GM18508 (cell line): ENCODE data around the gene ESPL1.
A peak's percentile ranks its signal among the peaks of the same experiment; 100 is the strongest.

Source experiments
- ATAC-seq: cut with Tn5 transposase; IDR thresholded peaks from one replicate; pipeline ENCODE4 v1.9.1; 2021; ENCODE audit warnings: moderate number of reproducible peaks; ENCODE audit not compliant: insufficient read depth, unreplicated experiment

Gene ESPL1

DNA sequence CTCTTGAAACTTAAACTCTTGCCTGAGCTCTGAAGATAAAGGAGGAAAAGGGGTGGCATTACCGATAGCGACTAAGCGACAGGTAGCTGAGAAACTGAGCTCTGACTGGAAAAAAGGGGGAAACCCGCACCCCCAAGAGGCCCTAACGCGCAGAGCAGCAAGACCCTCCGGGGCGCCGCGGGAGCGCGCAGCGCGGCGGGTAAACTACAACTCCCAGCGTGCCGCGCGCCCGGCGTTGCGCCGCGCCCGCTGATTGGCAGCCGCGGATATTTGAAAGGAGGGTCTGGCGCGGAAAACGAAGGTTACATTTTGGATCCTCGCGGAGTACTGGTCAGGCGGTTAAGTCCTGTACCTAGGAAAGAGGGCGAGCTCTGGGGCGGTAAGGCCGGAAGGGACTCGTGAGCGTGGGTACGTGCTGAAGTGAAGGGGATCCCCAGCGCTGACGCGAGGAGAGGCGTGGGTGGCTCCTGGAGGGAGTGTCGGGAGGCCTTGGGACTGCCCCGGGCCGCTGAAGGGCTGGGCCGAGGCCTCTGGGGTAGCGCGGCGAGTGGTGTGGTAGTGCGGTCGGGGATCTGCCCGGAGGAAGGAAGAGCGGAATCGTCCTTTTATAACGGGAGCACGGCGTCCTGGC lies at the start of gene ESPL1:
TSS of gene ESPL1 (plus strand) at position 301 of the 631 bp plus-strand sequence. CDS start 468 bp downstream, outside the sequence.
- ATAC-seq = peak; percentile 58

DNA sequence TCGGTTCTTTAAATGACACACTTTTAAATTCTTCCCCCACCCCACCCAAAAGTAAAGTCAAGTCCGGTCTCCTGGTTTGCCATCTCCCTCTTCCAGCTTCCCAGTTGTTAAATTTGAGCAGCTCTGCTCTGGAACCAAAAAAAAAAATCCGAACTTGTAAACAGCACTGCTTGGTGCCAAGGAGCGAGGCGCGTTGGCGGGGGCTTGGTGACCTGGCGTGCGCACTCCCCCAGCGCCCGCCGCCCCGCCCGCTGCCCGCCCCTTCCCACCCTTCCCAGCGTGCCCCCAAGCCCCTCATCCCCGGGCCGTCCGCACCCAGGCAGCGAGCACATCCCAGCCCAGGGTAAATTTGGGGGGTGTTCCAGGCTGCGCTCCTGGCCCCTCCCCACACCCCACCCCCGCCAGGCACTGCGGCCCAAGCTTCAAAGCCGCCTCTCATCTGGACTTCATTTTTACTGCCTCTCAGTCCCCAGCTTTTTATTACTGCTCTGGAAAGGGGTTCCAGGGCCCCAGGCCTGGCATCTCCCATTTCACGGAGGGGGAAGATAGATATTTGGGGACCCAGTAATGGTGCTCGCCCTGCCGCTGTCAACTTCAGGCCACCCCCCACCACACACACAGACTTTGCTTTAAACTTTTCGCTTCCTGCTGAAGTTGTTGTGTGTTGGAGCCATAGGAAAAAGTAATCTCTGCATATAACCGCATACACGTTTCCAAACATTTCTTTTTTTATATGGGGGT lies 49.4 kb upstream of the ESPL1 start:
- ATAC-seq = no peak

DNA sequence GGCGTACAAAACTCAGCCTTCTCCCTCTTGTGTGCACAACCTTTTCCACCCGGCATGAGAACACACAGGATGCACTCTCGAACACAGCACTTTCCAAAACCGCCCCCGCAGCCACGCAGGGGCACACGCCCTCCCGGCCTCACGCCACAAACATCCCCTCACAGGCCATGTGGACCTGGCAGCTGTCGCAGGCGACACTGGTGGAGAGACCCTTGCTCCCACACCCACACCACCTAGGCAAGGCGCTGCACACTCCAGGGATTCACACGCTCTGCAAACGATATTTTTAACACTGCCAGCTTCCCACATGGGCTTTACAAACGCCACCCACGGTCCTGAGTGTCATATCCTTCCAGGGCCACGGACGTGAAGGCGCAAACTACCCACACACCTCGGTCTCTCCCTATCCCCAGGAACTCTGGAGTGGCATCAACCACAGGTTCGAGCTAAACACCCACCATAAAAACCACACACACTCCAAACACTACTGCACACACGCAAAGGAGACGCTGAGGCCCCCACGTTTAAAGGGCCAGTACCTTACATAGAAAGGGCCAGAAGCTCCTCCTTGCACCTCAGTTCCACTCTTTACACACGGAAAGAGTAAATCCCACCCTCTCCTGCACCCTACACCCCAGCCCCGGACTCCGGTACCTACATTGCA lies 48.7 kb upstream of the ESPL1 start:
- no peak for ATAC-seq

DNA sequence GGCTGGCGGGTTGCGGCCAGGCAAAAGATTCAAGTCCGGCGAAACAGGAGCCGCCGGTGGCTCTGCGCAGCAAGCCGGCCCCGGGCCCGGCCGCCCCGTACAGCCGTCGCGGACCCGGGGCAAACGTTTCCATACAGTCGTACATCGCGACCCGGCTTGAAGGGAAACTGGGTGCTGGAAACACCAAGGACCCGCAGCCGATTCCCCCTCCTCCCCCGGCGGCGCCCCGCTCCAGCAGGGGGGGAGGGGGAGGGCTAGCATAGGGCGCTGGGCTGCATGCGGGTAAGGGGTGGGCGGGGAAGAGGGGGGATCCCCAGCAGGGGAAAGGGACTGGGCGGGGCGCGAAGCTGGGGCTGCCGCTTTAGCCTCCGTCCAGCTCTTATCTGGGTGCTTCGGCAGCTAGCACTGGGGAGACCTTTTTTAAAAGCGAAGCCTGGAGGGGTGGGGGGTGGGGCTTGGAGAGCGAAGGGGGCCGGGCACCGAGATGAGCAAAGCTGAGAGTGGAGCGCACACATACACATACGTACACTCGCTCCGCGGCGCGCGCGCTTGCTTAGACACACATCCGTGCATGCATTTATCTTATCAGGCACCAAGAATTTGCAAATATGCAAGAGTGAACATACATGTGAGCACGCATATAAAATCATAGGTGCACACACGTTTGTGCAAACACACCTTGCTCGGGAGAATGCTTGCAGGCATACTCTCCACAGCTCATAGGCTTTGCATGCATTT lies 48.0 kb upstream of the ESPL1 start:
- ATAC-seq = no peak

DNA sequence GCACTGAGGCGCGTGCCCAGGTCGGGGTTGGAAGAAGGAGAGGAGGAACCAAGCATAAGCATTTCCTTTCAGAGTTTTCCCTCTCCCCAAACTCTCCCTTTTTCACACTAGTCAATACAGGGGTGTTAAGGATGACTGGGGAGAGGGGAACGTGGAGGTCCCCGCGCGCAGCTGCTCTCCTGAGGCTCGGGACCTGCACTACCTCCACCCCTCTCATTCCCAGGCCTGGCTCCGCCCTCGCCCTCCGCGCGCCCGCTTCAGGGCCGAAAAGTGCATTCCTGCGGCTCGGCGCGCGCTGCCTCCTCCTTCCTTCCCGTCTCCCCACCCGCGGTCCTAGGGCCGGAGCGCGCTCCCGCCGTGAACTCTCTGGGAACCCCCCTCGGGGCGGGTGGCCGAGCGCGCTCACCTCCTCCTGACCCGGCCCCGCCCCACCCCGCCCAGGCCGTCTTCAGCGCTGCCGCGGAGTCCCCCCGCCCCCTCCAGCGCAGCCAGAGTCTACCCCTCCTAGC lies 47.4 kb upstream of the ESPL1 start:
- no peak for ATAC-seq

DNA sequence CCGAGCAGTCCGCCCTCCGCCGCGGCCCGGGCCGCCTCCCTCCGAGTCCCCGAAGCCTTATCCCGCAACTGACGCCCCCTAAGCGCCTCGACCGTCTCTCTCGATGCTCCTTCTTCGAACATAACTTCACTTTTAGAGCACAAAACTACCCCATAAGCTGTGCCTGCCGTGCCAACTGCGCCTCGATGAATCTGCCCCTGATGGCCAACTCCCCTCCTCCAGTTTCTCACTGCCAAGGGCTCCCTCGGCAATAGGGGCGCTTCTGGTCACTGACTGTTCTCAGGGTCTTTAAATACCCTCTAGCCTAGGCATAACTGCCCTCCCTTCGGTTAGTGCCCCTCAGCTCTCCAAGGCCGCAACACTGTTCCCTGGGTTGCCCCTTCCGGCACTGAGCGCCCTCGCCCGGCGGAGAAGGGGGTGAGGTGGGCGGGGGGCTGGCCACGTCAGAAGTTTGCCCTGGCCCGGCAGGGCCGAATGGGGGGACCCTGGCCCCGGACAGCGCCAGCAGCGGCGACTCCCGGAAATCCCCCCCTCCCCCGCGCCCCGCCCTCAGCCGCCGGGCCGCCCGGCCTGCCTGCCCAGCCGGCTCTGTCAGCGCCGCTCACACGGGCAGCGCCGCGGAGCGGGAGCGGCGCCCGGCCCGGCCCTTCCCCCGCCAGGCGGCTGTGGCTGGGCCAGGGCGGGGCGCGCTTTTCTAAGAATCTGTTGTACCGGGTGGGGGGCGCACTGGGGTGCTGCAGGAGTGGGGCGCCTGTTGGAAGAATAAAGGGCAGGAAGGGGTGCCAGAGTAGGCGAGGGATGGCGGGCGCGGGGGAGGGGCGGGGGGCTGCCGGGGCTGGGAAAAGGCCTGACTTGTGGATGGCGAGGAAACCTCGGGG lies 46.7 kb upstream of the ESPL1 start:
- no peak for ATAC-seq

DNA sequence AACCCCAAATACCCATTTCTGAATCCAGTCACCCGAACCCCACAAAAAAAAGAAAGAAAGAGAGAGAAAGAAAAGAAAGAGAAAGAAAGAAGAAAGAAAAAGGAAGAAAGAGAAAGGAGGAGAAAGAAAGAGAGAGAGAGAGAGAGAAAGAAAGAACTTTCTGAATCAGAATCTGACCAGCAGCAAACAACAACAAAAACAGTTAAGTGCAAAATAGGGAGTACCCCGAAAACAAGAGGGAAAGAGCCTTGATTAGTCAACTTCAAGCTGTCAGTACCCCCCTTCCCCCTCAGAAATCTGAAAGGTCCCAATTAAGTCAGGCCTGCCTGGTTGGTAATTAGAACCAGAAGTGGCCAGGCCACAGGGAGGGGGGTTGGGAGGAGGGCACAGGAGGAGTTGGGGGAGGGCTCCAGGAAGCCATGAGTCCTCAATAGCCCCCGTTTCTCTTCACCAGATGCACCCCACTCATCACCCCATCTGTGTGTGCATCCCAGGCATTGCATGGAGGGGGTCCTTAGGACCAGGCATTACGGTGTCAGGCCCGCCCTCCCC lies 45.9 kb upstream of the ESPL1 start:
- no peak for ATAC-seq

DNA sequence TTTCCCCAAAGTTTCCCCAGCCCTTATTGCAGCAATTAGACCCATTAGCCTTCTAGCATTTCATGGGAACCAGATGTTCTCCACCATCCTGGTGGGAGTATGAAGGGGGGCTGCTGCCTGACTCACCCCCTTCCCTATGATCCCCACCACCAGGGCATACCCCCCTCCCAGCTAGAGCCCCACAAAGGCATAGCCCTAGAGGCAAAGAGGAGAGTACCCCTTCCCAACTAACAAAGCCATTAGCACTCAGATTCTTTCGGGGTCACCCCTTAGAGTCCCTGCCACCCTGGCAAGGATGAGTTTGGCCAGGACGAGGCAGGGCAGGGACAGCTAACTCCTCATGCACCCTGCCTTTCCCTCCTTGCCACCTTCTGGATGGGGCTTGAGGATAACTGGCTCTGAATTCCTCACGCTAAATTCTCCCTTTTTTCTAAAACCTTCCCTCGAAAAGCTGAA lies 45.3 kb upstream of the ESPL1 start:
- ATAC-seq = no peak

DNA sequence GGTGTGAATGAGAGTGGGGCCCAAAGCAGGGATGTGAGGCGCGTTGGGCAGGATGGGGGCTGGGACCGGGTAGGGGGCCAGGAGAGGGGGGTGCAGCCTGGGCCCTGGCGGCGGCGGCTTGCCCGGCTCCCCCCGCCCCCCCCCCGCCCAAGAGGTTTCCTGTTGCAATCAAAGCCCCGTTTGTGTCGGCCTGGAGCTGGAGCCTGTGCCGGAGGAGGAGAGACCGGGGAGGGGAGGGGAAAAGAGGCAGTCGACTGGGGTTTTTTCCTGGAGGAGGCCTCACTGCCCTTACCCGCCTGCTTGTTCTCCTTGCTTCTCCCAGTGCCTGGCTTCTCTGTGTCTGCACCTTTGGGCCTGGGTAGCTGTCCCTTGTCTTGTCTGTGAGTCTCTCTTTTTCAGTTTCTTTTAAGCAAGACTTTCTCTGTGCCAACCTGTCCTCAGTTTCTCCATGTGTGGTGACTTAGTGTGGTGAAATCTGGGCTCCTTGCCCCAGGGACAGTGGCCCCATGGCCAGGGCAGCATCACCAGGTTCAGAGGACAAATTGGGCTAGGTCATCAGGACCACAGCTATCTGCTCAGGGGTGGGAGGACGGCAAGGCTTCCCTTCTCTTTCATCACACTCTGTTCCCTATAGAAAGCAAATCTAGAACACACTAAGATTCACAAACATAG lies 44.6 kb upstream of the ESPL1 start:
- ATAC-seq = no peak

DNA sequence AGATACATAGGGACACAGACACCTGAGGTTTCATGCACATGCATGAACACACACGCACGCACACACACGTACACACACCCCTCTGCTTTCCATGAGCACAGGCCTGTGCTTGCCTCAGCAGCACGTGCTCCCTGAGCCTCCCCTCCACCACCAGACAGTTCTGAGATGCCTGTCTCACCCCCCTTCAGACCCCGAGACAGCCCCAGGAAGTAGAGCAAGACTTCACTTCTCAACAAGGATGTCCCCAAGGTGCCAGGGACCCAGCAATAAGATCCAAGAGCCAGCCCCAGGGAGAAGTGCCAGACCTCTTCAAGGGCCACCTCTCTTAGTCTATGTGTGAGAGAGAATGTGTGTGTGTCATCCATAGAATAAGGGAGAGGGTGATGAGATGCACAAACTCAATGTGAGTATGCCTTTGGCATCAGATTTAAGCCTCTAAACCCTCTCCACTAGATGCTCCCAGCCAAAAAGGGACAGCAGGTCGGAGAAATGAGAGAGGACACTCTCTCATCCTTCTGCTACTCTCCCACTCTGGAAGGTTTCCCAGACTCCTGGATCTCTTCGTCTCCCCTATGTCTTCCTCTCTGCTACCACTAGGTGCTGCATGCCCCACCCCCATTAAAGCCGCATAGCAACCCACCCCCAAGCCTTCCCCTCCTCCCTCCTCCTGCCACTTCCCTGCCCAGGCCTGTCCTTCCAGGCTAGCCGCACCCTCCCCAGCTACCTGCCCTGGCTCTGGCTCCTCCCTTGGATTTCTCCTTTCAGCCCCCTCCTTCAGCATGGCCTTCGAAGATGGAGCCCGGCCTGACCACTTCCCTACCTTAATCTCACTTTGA lies 43.8 kb upstream of the ESPL1 start:
- ATAC-seq = no peak

DNA sequence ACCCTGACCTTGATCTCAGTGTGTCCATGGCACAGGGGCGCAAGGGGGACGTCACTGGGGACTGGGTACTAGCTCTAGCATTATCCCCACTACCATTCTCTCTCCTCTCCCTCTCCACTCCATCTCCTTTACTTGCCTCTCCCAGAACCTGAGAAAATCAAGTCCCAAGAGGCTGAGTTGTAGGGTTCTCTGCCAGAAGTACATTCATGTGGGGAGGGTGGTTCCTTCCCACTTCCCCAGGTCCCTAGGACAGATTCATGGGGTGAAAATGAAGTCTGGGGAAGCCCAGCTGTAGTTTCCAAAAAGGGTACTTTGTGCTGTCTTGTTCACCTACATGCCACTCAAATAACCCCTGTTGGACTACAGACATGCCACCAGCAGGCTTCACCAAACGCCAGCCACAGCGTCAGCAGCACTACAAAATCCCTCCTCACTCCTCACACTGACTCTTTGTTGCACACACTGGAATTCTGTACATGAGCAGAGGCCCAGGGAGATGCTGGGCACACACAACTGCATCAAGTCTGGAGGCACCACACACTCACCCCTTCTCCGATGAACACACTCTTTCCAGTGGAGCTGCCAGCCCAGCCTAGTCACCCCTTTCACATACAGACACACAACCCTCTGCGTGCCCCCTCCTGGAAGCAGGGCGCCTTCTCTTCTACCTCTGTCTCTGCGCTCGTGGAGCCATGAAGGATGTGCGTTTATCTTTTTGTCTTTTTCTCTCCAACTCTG lies 43.0 kb upstream of the ESPL1 start:
- ATAC-seq = no peak

DNA sequence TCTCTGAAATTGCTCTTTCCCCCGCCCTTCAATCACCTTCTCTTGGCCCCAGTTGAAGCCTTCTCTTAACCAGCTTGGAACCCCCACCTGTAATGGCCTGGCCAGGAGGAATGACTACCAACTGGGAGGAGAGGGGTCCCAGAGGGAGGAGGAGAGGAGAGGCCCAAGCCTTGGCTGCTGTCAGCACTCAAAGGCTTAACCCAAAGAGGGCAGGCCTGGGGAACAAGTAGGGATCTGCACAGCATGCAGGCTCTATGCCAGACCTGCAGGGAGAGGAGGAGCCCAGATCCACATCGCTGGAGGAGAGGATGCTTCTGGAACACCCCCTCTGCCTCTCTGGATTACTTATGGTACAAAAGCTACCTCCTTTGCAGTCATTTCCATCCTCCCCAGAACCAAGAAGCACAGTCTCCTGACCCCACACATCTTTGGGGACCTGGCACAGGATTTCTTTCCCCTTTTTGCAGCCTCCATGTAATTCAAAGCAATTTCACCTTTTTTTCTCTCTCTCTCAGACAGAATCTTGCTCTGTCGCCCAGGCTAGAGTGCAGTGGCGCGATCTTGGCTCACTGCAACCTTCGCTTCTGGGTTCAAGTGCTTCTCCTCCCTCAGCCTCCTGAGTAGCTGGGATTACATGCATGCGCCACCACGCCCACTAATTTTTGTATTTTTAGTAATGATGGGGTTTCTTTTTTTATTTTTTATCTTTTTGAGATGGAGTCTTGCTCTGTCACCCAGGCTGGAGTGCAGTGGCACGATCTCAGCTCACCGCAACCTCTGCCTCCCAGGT lies 42.3 kb upstream of the ESPL1 start:
- no peak for ATAC-seq

DNA sequence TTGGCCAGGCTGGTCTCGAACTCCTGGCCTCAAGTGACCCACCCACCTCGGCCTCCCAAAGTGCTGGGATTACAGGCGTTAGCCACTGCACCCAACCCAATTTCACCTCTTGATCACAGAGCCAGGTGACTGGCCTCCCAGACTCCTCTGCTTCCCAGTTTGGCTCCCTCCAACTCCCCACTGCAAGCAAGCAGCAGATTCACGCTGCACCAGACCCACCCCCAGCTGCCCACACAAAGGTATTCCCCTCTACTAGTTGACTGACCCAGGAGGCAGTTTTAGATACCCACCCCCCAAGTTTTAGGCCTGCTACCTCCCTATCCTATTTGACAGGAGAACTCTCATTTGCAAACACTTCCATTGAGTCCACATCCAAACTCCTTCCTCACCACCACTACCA lies 41.3 kb upstream of the ESPL1 start:
- ATAC-seq = no peak

DNA sequence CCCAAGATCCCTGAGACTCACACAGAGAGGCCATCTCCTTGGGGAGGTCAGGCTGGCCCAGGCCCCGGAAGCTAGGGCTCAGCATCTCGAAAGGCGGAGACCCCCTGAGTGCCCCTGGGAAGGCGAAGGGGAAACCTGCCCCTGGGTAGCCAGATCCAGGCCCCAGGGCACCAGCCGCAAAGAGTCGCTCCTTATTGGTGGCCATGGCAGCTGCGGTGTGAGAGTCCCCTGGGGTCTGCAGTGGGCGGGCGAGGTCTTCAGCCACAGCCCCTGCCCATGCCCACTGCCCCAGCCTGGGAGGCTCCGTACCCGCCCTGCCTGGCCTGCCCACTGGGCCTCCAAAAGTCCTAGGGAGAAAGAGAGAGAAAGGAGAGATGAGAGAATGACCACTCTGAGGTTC lies 40.8 kb upstream of the ESPL1 start:
- no peak for ATAC-seq

DNA sequence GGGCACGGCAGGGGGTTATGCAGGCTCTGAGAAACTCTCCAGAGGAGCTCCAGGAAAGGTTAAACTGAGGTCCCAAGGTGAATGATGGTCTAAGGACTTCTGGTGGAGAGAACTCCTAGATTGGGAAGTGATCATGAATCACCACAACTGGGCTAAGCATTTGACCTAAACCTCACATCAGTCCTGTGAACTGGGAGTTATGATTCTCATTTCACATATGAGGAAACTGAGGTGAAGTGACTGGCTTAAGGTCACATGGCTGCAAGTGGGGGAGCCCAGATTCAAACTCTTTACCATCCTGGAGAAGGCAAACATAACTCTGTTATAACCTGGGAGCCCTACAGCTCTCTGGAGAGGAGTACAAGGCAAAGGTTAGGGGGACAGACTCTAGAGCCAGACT lies 40.3 kb upstream of the ESPL1 start:
- no peak for ATAC-seq

DNA sequence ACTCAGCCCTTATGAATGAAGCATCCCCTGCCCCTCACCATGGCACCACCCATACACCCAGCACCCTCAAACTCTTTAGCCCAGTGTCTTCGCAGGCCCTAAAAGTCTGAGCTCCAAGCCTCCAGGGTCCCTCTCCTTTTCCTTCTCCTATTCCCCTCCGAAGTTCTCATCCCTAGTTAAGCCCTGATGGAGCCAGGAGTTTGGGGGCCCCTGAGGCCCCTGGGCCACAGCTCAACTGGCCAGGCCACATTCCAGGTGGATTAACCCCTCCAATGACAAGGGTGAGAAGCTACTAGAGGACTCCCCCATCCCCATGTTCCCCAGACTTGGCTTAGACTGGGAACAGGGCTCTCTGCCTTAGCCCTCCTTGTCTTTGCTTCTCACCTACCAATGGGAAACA lies 38.6 kb upstream of the ESPL1 start:
- no peak for ATAC-seq
